Glutamatergic neuron (in vitro differentiated cells): ENCODE data around the gene ST8SIA2. TPM values are rescaled to one million over a fixed set of nuclear protein-coding genes. Genes with fewer than 3 reads are reported as not detected.

Experiments
- DNase-seq: peaks from one replicate; pipeline ENCODE4 v3.0.0; 2022
- H3K27ac Mint-ChIP-seq: one replicate; pipeline ENCODE4 v1.8.0; 2020; ENCODE audit warnings: mild to moderate bottlenecking, mixed read lengths, inconsistent platforms; ENCODE audit not compliant: unreplicated experiment
- H3K27me3 Mint-ChIP-seq: one replicate; pipeline ENCODE4 v1.8.0; 2020; ENCODE audit warnings: mild to moderate bottlenecking, moderate library complexity, mixed read lengths, inconsistent platforms; ENCODE audit not compliant: unreplicated experiment
- H3K36me3 Mint-ChIP-seq: one replicate; pipeline ENCODE4 v1.8.0; 2020; ENCODE audit warnings: mild to moderate bottlenecking, mixed read lengths, inconsistent platforms; ENCODE audit not compliant: unreplicated experiment
- H3K4me1 Mint-ChIP-seq: one replicate; pipeline ENCODE4 v1.8.0; 2020; ENCODE audit warnings: mild to moderate bottlenecking, low read depth, mixed read lengths, inconsistent platforms; ENCODE audit not compliant: unreplicated experiment
- H3K4me3 Mint-ChIP-seq: one replicate; pipeline ENCODE4 v1.8.0; 2020; ENCODE audit warnings: mild to moderate bottlenecking, mixed read lengths, inconsistent platforms; ENCODE audit not compliant: unreplicated experiment
- H3K9me3 Mint-ChIP-seq: one replicate; pipeline ENCODE4 v1.8.0; 2020; ENCODE audit warnings: mild to moderate bottlenecking, moderate library complexity, mixed read lengths, inconsistent platforms; ENCODE audit not compliant: unreplicated experiment
- CTCF ChIP-seq: fragments of 200-600 bp; sonication (generic); IDR thresholded peaks from one replicate; pipeline ENCODE4 v1.5.0; 2021; ENCODE audit not compliant: partially characterized antibody, unreplicated experiment
- total RNA-seq: library from RNA; stranded (reverse); fragmentation: NEBNext Ultra II Directional; extraction: Animal tissue kit (Norgen Biotek cat#: 25700); gene quantifications from one replicate; pipeline ENCODE4 v1.2.1, GENCODE V29; 2021; ENCODE audit not compliant: unreplicated experiment

ST8SIA2 gene
- total RNA-seq, 1 donor from 2014 or later = 30.4 TPM

- H3K27ac Mint-ChIP-seq = no peak overlapping the region
- H3K27me3 Mint-ChIP-seq = peaks cover 2% of the 10 kb centered on the region
- H3K9me3 Mint-ChIP-seq = no peaks in the 10 kb centered on the region
- no peak for TF ChIP-seq CTCF
- H3K4me3 Mint-ChIP-seq = no peak overlapping the region
- no peak for DNase-seq
- peaks cover 4% of the 10 kb centered on the region for H3K36me3 Mint-ChIP-seq
- H3K4me1 Mint-ChIP-seq = no peaks in the 10 kb centered on the region
These were observed 8.6 kb upstream of the ST8SIA2 start for GRCh38 chr15:92385096-92385495.

GRCh38 chr15:92391640-92392039 is 2.0 kb upstream of the ST8SIA2 start:
- Mint-ChIP-seq H3K36me3 (no peaks in the 10 kb centered on the region), H3K4me3 (peak overlapping the region; percentile 59), H3K27me3 (peaks cover 27% of the 10 kb centered on the region), H3K27ac (no peak overlapping the region), H3K9me3 (peaks cover 8% of the 10 kb centered on the region), H3K4me1 (peaks cover 11% of the 10 kb centered on the region)
- DNase-seq = no peak
- peak; percentile 5 for TF ChIP-seq CTCF

- peaks cover 11% of the 10 kb centered on the region for H3K4me1 Mint-ChIP-seq
- H3K27me3 Mint-ChIP-seq = peaks cover 25% of the 10 kb centered on the region
- H3K9me3 Mint-ChIP-seq = peaks cover 8% of the 10 kb centered on the region
- no peak overlapping the region for H3K27ac Mint-ChIP-seq
- peak overlapping the region; percentile 85 for H3K4me3 Mint-ChIP-seq
- DNase-seq = peak; percentile 40
- no peak for TF ChIP-seq CTCF
- no peaks in the 10 kb centered on the region for H3K36me3 Mint-ChIP-seq
These were observed 1.2 kb upstream of the ST8SIA2 start for GRCh38 chr15:92392462-92392861.

GRCh38 chr15:92393980-92394308 is 263 bp downstream of the ST8SIA2 start:
- peaks cover 11% of the 10 kb centered on the region for H3K4me1 Mint-ChIP-seq
- no peaks in the 10 kb centered on the region for H3K36me3 Mint-ChIP-seq
- H3K27ac Mint-ChIP-seq = peak overlapping the region; percentile 96
- no peak for TF ChIP-seq CTCF
- no peak for DNase-seq
- H3K4me3 Mint-ChIP-seq = peak overlapping the region; percentile 97
- H3K9me3 Mint-ChIP-seq = peaks cover 8% of the 10 kb centered on the region
- peaks cover 25% of the 10 kb centered on the region for H3K27me3 Mint-ChIP-seq

- Mint-ChIP-seq H3K27ac (peak overlapping the region; percentile 96), H3K27me3 (peaks cover 25% of the 10 kb centered on the region)
These were observed 822 bp downstream of the ST8SIA2 start for GRCh38 chr15:92394309-92395097.

More at GRCh38 chr15:92394309-92395097, 822 bp downstream of the ST8SIA2 start:
- peak; percentile 83 for DNase-seq
- Mint-ChIP-seq H3K36me3 (no peaks in the 10 kb centered on the region), H3K4me3 (peak overlapping the region; percentile 97), H3K9me3 (peaks cover 8% of the 10 kb centered on the region), H3K4me1 (peaks cover 11% of the 10 kb centered on the region)
- no peak for TF ChIP-seq CTCF
